Common myeloid progenitor, CD34-positive (primary cell): ENCODE measurements around the gene PRDM16.

Experiments used
- CTCF ChIA-PET: fragments of 350-600 bp; sonication (Branson Sonifier 250); formaldehyde crosslinking; loops from one replicate; lab custom pipeline; 2021; ENCODE audit warnings: antibody characterized with exemption; lab: Charles Lee
- POLR2A ChIA-PET: fragments of 350-600 bp; sonication (Branson Sonifier 250); formaldehyde crosslinking; loops from one replicate; lab custom pipeline; 2021; ENCODE audit warnings: antibody characterized with exemption; lab: Charles Lee
- DNase-seq, 3 donors: peaks; one replicate each; pipeline versions ENCODE4 v3.0.0 to v3.0.0-alpha.2; 2013
- H3K27ac ChIP-seq, 2 experiments: 1 replicate in 1 of 2; 2 replicates in 1 of 2; pipeline ENCODE4 v1.7.0; 2013; ENCODE audit warnings: inconsistent platforms in 2 of 2, low read length in 2 of 2, mild to moderate bottlenecking in 2 of 2, low read depth in 1 of 2, moderate library complexity in 1 of 2; ENCODE audit not compliant: severe bottlenecking in 2 of 2, insufficient read depth in 1 of 2, poor library complexity in 1 of 2
- H3K27me3 ChIP-seq, 5 experiments: replicated peaks in 2 of 5; 1 replicate in 3 of 5; 2 replicates in 2 of 5; pipeline versions ENCODE4 v1.6.1 to v1.7.0; 2013; ENCODE audit warnings: low read length in 4 of 5, mild to moderate bottlenecking in 2 of 5, moderate library complexity in 2 of 5, inconsistent platforms in 1 of 5; ENCODE audit not compliant: insufficient read depth in 5 of 5, control insufficient read depth in 4 of 5
- H3K36me3 ChIP-seq, 4 experiments: 1 replicate in 2 of 4; 2 replicates in 2 of 4; pipeline versions ENCODE4 v1.6.1 to v1.7.0; 2013; ENCODE audit warnings: low read length in 3 of 4, control low read depth in 1 of 4, mild to moderate bottlenecking in 1 of 4; ENCODE audit not compliant: control insufficient read depth in 4 of 4, insufficient read depth in 4 of 4
- H3K4me1 ChIP-seq, 4 experiments: 1 replicate in 3 of 4; 2 replicates in 1 of 4; pipeline versions ENCODE4 v1.6.1 to v1.7.1; 2013; ENCODE audit warnings: low read length in 3 of 4, mild to moderate bottlenecking in 3 of 4, control low read depth in 1 of 4, inconsistent platforms in 1 of 4, moderate library complexity in 1 of 4; ENCODE audit not compliant: control insufficient read depth in 4 of 4, insufficient read depth in 4 of 4; ENCODE audit errors: control extremely low read depth in 1 of 4
- H3K4me3 ChIP-seq, 7 experiments: 1 replicate in 4 of 7; 2 replicates in 3 of 7; pipeline versions ENCODE4 v1.5.1 to v1.7.0; 2013; ENCODE audit warnings: mild to moderate bottlenecking in 7 of 7, low read length in 6 of 7, moderate library complexity in 6 of 7, inconsistent platforms in 2 of 7, low read depth in 2 of 7, control low read depth in 1 of 7; ENCODE audit not compliant: insufficient read depth in 4 of 7, control insufficient read depth in 1 of 7; ENCODE audit errors: extremely low read depth in 1 of 7
- H3K9me3 ChIP-seq, 5 experiments: 1 replicate in 4 of 5; 2 replicates in 1 of 5; pipeline versions ENCODE4 v1.6.1 to v1.7.1; 2013; ENCODE audit warnings: low read length in 4 of 5, mild to moderate bottlenecking in 2 of 5, inconsistent platforms in 1 of 5, low read depth in 1 of 5, moderate library complexity in 1 of 5; ENCODE audit not compliant: control insufficient read depth in 4 of 5, insufficient read depth in 2 of 5; ENCODE audit errors: control extremely low read depth in 1 of 5
- WGBS: methylation state at CpG from one replicate; pipeline ENCODE4 v1.1.5; 2013; ENCODE audit not compliant: insufficient coverage; 5-methylcytosine and 5-hydroxymethylcytosine counted together

PRDM16 gene

DNA sequence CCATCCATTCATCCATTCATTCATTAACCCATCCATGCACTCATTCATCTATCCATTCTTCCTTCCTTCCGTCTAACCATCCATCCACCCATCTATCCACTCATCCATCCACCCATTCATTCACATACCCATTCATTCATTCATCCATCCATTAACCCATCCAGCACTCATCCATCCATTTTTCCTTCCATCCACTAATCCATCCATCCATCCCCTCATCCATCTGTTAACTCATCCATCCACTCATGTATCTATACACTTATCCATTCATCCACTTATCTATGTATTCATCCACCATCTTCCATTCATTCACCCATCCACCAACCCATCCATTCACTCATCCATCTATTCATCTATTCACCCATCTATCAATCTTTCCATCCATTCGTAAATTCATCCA is 107.8 kb downstream of the PRDM16 start:
- ChIA-PET POLR2A (no interaction called here), CTCF (no interaction called here)
- Histone ChIP-seq H3K27me3 (no peaks in the 10 kb centered on the region), H3K9me3 (no peaks in the 10 kb centered on the region), H3K4me1 (peaks cover 0 to 54% (median 48%) of the 10 kb centered on the region in 4 experiments), H3K36me3 (peaks cover 0 to 1% (median 0%) of the 10 kb centered on the region in 4 experiments), H3K4me3 (no peak overlapping the region), H3K27ac (no peak overlapping the region)
- no peak for DNase-seq
- WGBS: 100% methylated on average over 2 of the region's 2 CpGs

DNA sequence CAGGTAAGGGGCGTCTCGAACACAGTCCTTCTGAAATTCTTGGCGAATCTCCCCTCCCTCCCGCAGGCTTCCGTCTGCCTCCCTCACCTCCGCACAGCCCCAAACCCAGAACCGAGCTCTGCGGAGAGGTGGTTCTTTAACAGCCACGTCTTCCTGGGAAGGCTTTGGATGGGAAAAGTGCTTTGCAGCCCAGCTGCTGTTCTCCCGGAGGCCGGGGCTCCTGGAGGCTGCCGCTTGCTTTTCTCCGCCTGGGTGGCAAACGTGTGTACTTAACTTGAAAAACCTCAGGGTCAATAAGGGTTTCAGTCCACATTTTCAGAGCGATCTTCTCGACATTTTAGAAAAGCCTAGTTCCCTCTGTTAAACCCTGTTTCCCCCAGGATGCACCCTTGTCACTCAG is 109.3 kb downstream of the PRDM16 start:
- DNase-seq: no peak
- H3K9me3 ChIP-seq: no peaks in the 10 kb centered on the region
- H3K36me3 ChIP-seq: peaks cover 0 to 2% (median 0%) of the 10 kb centered on the region in 4 experiments
- no peaks in the 10 kb centered on the region for H3K27me3 ChIP-seq
- ChIA-PET POLR2A (no interaction called here), CTCF (no interaction called here)
- H3K4me1 ChIP-seq: peaks cover 0 to 54% (median 48%) of the 10 kb centered on the region in 4 experiments
- WGBS: 91% methylated on average over 15 of the region's 16 CpGs
- H3K4me3 ChIP-seq: no peak overlapping the region
- no peak overlapping the region for H3K27ac ChIP-seq

DNA sequence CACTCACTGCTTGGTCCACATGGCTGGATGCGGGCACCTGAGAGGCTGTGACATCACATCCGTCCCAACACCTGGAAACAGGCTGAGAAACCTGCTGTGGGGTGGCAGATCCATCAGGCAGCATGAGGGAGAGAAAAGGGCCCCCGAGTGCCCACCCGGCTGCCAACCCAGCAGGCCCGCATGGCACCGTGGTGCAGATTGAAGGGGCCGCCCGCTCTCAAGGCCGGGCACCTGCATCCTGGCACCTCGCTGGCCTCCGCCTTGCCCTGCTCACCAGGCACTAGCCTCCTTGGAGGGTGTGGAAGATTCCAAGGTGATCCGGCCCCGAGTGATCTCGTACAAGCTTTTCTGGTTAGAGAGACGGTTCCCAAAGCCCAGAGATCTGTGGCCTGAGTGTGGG is 110.5 kb downstream of the PRDM16 start:
- no peaks in the 10 kb centered on the region for H3K27me3 ChIP-seq

DNA sequence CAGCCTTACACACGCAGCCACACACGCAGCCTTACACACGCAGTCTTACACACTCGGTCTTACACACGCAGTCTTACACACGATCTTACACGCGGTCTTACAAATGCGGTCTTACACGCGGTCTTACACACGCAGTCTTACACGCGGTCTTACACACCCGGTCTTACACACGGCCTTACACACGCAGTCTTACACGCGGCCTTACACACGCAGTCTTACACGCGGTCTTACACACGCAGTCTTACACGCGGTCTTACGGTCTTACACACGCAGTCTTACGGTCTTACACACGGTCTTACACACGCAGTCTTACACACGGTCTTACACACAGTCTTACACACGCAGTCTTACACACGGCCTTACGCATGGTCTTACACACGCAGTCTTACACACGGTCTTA is 111.9 kb downstream of the PRDM16 start:
- ChIA-PET CTCF (no interaction called here), POLR2A (no interaction called here)
- Histone ChIP-seq H3K9me3 (no peaks in the 10 kb centered on the region), H3K27ac (no peak overlapping the region), H3K27me3 (no peaks in the 10 kb centered on the region), H3K4me3 (no peak overlapping the region), H3K36me3 (peaks cover 0 to 2% (median 0%) of the 10 kb centered on the region in 4 experiments), H3K4me1 (peaks cover 0 to 54% (median 46%) of the 10 kb centered on the region in 4 experiments)
- no peak for DNase-seq
- WGBS: 88% methylated on average over 34 of the region's 36 CpGs

More for the DNA sequence above, 110.5 kb downstream of the PRDM16 start:
- no peaks in the 10 kb centered on the region for H3K9me3 ChIP-seq
- 83% methylated on average over 11 of the region's 15 CpGs for WGBS
- ChIA-PET POLR2A (no interaction called here), CTCF (no interaction called here)
- H3K36me3 ChIP-seq: peaks cover 0 to 2% (median 0%) of the 10 kb centered on the region in 4 experiments
- H3K27ac ChIP-seq: no peak overlapping the region
- no peak for DNase-seq
- peaks cover 0 to 54% (median 48%) of the 10 kb centered on the region in 4 experiments for H3K4me1 ChIP-seq
- H3K4me3 ChIP-seq: no peak overlapping the region

DNA sequence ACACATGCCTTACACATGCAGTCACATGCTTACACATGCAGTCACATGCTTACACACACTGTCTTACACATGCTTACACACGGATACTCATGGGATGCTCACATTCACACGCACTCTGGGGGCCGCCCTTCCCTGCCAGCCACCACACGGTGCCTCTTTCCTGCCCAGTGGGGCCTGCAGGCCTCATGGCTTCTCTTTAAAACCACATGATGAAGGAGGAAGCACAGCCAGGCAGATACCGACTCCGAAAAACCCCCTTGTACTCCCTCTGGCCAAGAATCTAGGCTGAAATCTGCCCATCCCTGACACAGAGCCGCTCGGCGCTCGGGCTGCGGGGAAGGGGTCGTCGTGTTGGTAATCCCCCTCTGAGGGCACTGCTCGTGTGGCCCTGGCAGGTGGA is 113.0 kb downstream of the PRDM16 start:
- ChIA-PET CTCF (interaction anchor here (2.2 kb wide), 1 partner anchor 10 kb away, joined by 6 read pairs; no protein-coding TSS in a partner anchor), POLR2A (interaction anchor here (2.5 kb wide), 1 partner anchor 9 kb away, joined by 10 read pairs; no protein-coding TSS in a partner anchor)
- Histone ChIP-seq H3K4me3 (peak overlapping the region in 3 of 7 experiments; percentile 21 to 59 (median 52)), H3K27ac (peak overlapping the region; percentile 75 to 77), H3K4me1 (peaks cover 0 to 55% (median 46%) of the 10 kb centered on the region in 4 experiments), H3K9me3 (no peaks in the 10 kb centered on the region), H3K27me3 (no peaks in the 10 kb centered on the region), H3K36me3 (peaks cover 0 to 2% (median 0%) of the 10 kb centered on the region in 4 experiments)
- peak; percentile 79 to 95 (median 94) for DNase-seq
- 7% methylated on average over 12 of the region's 14 CpGs for WGBS

DNA sequence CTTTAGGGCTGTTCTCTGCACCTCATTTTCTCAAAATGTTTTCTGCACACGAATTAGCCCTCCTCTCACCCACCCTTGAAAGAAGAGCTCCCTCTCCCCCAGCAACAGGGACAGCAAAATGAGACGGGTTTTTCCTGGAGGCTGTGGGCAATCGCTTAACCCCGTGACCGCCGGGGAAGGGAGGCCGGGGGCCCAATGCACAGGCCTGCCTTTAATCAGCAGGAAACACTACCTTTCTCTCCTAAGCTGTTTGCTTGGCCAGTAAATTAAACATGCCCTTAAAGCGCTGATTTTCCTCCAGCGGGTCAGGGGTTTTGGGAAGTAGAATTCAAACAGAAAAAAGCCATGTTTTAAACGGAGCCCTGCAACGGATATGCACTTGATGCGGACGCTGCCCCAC is 114.4 kb downstream of the PRDM16 start:
- Histone ChIP-seq H3K27ac (peak overlapping the region; percentile 75 to 77), H3K36me3 (peaks cover 0 to 2% (median 0%) of the 10 kb centered on the region in 4 experiments), H3K4me1 (peaks cover 0 to 56% (median 47%) of the 10 kb centered on the region in 4 experiments), H3K9me3 (no peaks in the 10 kb centered on the region), H3K27me3 (no peaks in the 10 kb centered on the region), H3K4me3 (peak overlapping the region in 5 of 7 experiments; percentile 12 to 59 (median 52))
- POLR2A ChIA-PET: interaction anchor here (1.2 to 2.5 kb wide), 2 partner anchors 11 to 18 kb away, joined by 5 to 10 read pairs; no protein-coding TSS in a partner anchor
- 1% methylated on average over 8 of the region's 13 CpGs for WGBS
- CTCF ChIA-PET: interaction anchor here (0.7 to 2.2 kb wide), 6 partner anchors 9 to 26 kb away, joined by 3 to 6 read pairs (median 3); no protein-coding TSS in a partner anchor
- peak; percentile 71 to 93 (median 86) for DNase-seq

DNA sequence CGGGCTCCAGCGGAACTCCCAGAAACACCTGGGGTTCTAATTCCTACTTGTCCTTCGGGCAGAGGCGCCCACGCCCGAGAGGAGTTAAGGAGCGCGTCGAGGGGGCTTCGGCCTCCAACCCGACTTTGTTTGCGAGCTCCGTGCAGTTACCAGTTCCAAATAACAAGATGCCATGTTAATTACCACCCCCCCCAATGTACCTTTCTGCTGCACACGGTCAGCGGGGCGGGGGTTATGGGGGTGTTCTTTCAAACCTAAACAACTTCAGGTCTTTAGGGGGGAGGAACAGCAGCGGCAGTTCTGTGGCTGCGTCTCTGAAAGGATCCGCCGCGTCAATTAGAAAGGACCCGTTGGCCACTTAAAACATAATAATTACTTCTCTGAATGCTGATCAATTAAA is 114.8 kb downstream of the PRDM16 start:
- Histone ChIP-seq H3K27me3 (no peaks in the 10 kb centered on the region), H3K27ac (peak overlapping the region; percentile 75 to 77), H3K4me1 (peaks cover 0 to 60% (median 49%) of the 10 kb centered on the region in 4 experiments), H3K9me3 (no peaks in the 10 kb centered on the region), H3K4me3 (peak overlapping the region in 4 of 7 experiments; percentile 3 to 59 (median 53)), H3K36me3 (peaks cover 0 to 2% (median 0%) of the 10 kb centered on the region in 4 experiments)
- POLR2A ChIA-PET: interaction anchor here (1.2 to 2.5 kb wide), 2 partner anchors 11 to 18 kb away, joined by 5 to 10 read pairs; no protein-coding TSS in a partner anchor
- peak in 2 of 3 donors; percentile 53 to 67 for DNase-seq
- CTCF ChIA-PET: interaction anchor here (0.9 to 2.2 kb wide), 5 partner anchors 9 to 26 kb away, joined by 3 to 6 read pairs (median 3); no protein-coding TSS in a partner anchor
- 8% methylated on average over 13 of the region's 22 CpGs for WGBS
